HEK293 (cell line): ENCODE measurements around the gene ARAP1.

Experiments used
- REPIN1 ChIP-seq: fragments of 450-650 bp; formaldehyde crosslinking; IDR thresholded peaks from 2 replicates; pipeline ENCODE4 v1.5.1; 2017; ENCODE audit warnings: missing biosample characterization, missing genetic modification characterization, low read depth
- ZNF133 ChIP-seq: fragments of 450-650 bp; formaldehyde crosslinking; IDR thresholded peaks from 2 replicates; pipeline ENCODE4 v1.5.1; 2016; ENCODE audit warnings: missing biosample characterization, missing genetic modification characterization
- ZNF223 ChIP-seq: fragments of 450-650 bp; formaldehyde crosslinking; IDR thresholded peaks from 2 replicates; pipeline ENCODE4 v1.5.1; 2016; ENCODE audit warnings: missing biosample characterization, missing genetic modification characterization
- ZNF24 ChIP-seq: fragments of 450-650 bp; formaldehyde crosslinking; IDR thresholded peaks from 2 replicates; pipeline ENCODE4 v1.5.1; 2016; ENCODE audit warnings: missing biosample characterization, missing genetic modification characterization
- ZNF416 ChIP-seq: fragments of 450-650 bp; formaldehyde crosslinking; IDR thresholded peaks from 2 replicates; pipeline ENCODE4 v1.5.1; 2016; ENCODE audit warnings: missing biosample characterization, missing genetic modification characterization
- ZNF501 ChIP-seq: fragments of 450-650 bp; formaldehyde crosslinking; IDR thresholded peaks from 2 replicates; pipeline ENCODE4 v1.5.1; 2016; ENCODE audit warnings: missing biosample characterization, missing genetic modification characterization
- ZNF701 ChIP-seq: fragments of 450-650 bp; formaldehyde crosslinking; IDR thresholded peaks from 2 replicates; pipeline ENCODE4 v1.5.1; 2016; ENCODE audit warnings: missing biosample characterization, missing genetic modification characterization
- TF ChIP-seq, protein P1 (sequence below): fragments of 450-650 bp; formaldehyde crosslinking; IDR thresholded peaks from 2 replicates; pipeline ENCODE4 v1.5.1; 2016; ENCODE audit warnings: missing biosample characterization, missing genetic modification characterization
- TF ChIP-seq, protein P2 (sequence below): fragments of 450-650 bp; formaldehyde crosslinking; IDR thresholded peaks from 2 replicates; pipeline ENCODE4 v1.5.1; 2016; ENCODE audit warnings: missing biosample characterization, missing genetic modification characterization
- TF ChIP-seq, protein P3 (sequence below): fragments of 450-650 bp; IDR thresholded peaks from 2 replicates; pipeline ENCODE4 v1.5.1; 2018; ENCODE audit warnings: missing biosample characterization, missing genetic modification characterization
- TF ChIP-seq, protein P4 (sequence below): fragments of 450-650 bp; formaldehyde crosslinking; IDR thresholded peaks from 2 replicates; pipeline ENCODE4 v1.5.1; 2016; ENCODE audit warnings: missing biosample characterization, missing genetic modification characterization
- TF ChIP-seq, protein P5 (sequence below): fragments of 450-650 bp; IDR thresholded peaks from 2 replicates; pipeline ENCODE4 v1.5.1; 2018; ENCODE audit warnings: missing biosample characterization, mild to moderate bottlenecking, missing genetic modification characterization
- TF ChIP-seq, protein P6 (sequence below): fragments of 450-650 bp; formaldehyde crosslinking; IDR thresholded peaks from 2 replicates; pipeline ENCODE4 v1.5.1; 2016; ENCODE audit warnings: missing biosample characterization, missing genetic modification characterization, borderline replicate concordance
- TF ChIP-seq, protein P7 (sequence below): fragments of 450-650 bp; formaldehyde crosslinking; IDR thresholded peaks from 2 replicates; pipeline ENCODE4 v1.5.1; 2016; ENCODE audit warnings: missing biosample characterization, missing genetic modification characterization

DNA sequence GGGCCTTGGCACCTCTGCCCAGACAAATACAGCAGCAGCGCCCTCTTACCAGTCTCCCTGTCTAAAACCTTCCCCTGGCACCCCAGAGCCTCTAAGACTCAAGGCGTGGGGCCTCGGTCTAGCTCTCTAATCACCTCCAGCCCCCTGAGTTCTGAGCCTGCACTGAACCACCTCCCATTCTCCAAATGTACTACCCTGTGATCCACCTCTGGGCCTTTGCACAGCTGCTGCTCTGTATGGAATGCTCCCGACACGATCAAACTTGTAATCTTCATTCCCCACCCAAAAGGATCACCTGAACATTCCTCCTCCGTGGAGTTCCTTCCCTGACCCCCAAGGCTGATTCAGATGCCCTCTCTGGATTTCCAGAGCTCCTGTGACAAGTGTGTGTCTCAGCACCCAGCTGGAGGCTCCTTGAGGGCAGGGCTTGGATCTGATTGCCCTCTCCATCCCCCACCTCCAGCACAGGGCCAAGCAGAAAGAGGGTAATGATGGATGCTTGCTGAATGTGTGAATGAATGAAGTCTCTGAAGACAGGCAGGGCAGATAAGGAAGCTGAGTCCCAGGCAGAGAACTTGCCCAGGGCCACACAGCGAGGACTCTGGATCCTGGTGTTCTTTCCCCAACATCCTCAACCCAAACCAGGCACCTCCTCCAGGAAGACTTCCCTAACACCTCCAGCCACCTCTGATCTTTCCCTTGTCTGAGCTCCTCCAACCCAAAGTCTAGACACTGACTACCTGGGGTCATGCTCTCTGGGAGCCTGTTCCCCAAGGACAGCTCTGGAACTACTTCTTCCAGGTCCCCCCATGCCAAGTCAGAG, 23.3 kb upstream of the ARAP1 start:
- TF ChIP-seq ZNF133 (tag by site-specific recombination): no peak
- no peak for TF ChIP-seq REPIN1 (tag by site-specific recombination)
- TF ChIP-seq, protein P1, sequence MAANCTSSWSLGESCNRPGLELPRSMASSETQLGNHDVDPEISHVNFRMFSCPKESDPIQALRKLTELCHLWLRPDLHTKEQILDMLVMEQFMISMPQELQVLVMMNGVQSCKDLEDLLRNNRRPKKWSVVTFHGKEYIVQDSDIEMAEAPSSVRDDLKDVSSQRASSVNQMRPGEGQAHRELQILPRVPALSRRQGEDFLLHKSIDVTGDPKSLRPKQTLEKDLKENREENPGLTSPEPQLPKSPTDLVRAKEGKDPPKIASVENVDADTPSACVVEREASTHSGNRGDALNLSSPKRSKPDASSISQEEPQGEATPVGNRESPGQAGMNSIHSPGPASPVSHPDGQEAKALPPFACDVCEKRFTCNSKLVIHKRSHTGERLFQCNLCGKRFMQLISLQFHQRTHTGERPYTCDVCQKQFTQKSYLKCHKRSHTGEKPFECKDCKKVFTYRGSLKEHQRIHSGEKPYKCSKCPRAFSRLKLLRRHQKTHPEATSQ (tag by site-specific recombination): no peak
- TF ChIP-seq, protein P2, sequence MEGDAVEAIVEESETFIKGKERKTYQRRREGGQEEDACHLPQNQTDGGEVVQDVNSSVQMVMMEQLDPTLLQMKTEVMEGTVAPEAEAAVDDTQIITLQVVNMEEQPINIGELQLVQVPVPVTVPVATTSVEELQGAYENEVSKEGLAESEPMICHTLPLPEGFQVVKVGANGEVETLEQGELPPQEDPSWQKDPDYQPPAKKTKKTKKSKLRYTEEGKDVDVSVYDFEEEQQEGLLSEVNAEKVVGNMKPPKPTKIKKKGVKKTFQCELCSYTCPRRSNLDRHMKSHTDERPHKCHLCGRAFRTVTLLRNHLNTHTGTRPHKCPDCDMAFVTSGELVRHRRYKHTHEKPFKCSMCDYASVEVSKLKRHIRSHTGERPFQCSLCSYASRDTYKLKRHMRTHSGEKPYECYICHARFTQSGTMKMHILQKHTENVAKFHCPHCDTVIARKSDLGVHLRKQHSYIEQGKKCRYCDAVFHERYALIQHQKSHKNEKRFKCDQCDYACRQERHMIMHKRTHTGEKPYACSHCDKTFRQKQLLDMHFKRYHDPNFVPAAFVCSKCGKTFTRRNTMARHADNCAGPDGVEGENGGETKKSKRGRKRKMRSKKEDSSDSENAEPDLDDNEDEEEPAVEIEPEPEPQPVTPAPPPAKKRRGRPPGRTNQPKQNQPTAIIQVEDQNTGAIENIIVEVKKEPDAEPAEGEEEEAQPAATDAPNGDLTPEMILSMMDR: no peak
- TF ChIP-seq, protein P3, sequence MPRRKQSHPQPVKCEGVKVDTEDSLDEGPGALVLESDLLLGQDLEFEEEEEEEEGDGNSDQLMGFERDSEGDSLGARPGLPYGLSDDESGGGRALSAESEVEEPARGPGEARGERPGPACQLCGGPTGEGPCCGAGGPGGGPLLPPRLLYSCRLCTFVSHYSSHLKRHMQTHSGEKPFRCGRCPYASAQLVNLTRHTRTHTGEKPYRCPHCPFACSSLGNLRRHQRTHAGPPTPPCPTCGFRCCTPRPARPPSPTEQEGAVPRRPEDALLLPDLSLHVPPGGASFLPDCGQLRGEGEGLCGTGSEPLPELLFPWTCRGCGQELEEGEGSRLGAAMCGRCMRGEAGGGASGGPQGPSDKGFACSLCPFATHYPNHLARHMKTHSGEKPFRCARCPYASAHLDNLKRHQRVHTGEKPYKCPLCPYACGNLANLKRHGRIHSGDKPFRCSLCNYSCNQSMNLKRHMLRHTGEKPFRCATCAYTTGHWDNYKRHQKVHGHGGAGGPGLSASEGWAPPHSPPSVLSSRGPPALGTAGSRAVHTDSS (tag by site-specific recombination): no peak
- TF ChIP-seq, protein P4, sequence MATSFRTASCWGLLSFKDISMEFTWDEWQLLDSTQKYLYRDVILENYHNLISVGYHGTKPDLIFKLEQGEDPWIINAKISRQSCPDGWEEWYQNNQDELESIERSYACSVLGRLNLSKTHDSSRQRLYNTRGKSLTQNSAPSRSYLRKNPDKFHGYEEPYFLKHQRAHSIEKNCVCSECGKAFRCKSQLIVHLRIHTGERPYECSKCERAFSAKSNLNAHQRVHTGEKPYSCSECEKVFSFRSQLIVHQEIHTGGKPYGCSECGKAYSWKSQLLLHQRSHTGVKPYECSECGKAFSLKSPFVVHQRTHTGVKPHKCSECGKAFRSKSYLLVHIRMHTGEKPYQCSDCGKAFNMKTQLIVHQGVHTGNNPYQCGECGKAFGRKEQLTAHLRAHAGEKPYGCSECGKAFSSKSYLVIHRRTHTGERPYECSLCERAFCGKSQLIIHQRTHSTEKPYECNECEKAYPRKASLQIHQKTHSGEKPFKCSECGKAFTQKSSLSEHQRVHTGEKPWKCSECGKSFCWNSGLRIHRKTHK: no peak
- TF ChIP-seq ZNF223 (tag by site-specific recombination): no peak
- TF ChIP-seq, protein P5, sequence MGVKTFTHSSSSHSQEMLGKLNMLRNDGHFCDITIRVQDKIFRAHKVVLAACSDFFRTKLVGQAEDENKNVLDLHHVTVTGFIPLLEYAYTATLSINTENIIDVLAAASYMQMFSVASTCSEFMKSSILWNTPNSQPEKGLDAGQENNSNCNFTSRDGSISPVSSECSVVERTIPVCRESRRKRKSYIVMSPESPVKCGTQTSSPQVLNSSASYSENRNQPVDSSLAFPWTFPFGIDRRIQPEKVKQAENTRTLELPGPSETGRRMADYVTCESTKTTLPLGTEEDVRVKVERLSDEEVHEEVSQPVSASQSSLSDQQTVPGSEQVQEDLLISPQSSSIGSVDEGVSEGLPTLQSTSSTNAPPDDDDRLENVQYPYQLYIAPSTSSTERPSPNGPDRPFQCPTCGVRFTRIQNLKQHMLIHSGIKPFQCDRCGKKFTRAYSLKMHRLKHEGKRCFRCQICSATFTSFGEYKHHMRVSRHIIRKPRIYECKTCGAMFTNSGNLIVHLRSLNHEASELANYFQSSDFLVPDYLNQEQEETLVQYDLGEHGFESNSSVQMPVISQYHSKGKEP (tag by site-specific recombination): no peak
- TF ChIP-seq, protein P6, sequence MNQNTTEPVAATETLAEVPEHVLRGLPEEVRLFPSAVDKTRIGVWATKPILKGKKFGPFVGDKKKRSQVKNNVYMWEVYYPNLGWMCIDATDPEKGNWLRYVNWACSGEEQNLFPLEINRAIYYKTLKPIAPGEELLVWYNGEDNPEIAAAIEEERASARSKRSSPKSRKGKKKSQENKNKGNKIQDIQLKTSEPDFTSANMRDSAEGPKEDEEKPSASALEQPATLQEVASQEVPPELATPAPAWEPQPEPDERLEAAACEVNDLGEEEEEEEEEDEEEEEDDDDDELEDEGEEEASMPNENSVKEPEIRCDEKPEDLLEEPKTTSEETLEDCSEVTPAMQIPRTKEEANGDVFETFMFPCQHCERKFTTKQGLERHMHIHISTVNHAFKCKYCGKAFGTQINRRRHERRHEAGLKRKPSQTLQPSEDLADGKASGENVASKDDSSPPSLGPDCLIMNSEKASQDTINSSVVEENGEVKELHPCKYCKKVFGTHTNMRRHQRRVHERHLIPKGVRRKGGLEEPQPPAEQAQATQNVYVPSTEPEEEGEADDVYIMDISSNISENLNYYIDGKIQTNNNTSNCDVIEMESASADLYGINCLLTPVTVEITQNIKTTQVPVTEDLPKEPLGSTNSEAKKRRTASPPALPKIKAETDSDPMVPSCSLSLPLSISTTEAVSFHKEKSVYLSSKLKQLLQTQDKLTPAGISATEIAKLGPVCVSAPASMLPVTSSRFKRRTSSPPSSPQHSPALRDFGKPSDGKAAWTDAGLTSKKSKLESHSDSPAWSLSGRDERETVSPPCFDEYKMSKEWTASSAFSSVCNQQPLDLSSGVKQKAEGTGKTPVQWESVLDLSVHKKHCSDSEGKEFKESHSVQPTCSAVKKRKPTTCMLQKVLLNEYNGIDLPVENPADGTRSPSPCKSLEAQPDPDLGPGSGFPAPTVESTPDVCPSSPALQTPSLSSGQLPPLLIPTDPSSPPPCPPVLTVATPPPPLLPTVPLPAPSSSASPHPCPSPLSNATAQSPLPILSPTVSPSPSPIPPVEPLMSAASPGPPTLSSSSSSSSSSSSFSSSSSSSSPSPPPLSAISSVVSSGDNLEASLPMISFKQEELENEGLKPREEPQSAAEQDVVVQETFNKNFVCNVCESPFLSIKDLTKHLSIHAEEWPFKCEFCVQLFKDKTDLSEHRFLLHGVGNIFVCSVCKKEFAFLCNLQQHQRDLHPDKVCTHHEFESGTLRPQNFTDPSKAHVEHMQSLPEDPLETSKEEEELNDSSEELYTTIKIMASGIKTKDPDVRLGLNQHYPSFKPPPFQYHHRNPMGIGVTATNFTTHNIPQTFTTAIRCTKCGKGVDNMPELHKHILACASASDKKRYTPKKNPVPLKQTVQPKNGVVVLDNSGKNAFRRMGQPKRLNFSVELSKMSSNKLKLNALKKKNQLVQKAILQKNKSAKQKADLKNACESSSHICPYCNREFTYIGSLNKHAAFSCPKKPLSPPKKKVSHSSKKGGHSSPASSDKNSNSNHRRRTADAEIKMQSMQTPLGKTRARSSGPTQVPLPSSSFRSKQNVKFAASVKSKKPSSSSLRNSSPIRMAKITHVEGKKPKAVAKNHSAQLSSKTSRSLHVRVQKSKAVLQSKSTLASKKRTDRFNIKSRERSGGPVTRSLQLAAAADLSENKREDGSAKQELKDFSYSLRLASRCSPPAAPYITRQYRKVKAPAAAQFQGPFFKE (tag by site-specific recombination): no peak
- TF ChIP-seq ZNF701 (tag by site-specific recombination): no peak
- TF ChIP-seq, protein P7, sequence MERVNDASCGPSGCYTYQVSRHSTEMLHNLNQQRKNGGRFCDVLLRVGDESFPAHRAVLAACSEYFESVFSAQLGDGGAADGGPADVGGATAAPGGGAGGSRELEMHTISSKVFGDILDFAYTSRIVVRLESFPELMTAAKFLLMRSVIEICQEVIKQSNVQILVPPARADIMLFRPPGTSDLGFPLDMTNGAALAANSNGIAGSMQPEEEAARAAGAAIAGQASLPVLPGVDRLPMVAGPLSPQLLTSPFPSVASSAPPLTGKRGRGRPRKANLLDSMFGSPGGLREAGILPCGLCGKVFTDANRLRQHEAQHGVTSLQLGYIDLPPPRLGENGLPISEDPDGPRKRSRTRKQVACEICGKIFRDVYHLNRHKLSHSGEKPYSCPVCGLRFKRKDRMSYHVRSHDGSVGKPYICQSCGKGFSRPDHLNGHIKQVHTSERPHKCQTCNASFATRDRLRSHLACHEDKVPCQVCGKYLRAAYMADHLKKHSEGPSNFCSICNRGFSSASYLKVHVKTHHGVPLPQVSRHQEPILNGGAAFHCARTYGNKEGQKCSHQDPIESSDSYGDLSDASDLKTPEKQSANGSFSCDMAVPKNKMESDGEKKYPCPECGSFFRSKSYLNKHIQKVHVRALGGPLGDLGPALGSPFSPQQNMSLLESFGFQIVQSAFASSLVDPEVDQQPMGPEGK (tag by site-specific recombination): no peak
- no peak for TF ChIP-seq ZNF416 (tag by site-specific recombination)
- TF ChIP-seq ZNF501: no peak
- no peak for TF ChIP-seq ZNF24 (tag by site-specific recombination)
